ENCODE data around the gene DIPK2A. TPM values are rescaled to one million over a fixed set of nuclear protein-coding genes. Genes with fewer than 3 reads are reported as not detected.

Gene DIPK2A
- polyA plus RNA-seq, result 1 to 10 TPM; 2.2 to 5.3 (median 4.0) TPM

GRCh38 chr3:143971359-143972154 lies at the start of gene DIPK2A:
DIPK2A (plus strand) TSS chr3:143971823; CDS start chr3:143972333, 510 bp downstream.
- H3K27ac ChIP-seq (ENCODE audit: low read depth, low read length), result peak within 1 kb of the TSS; percentile 57
- WGBS, 3 donors, result 0 to 1% (median 0%) methylated on average over 64 to 71 of the region's 71 CpGs

- H3K27ac ChIP-seq (ENCODE audit: low read depth, low read length), result no peak overlapping the region
- WGBS, 3 donors, result 78 to 84% (median 80%) methylated on average over 9 of the region's 9 CpGs
Measured at GRCh38 chr3:143924522-143925285, 46.9 kb upstream of the DIPK2A start.

- WGBS, 3 donors, result 87 to 94% (median 90%) methylated on average over 1 of the region's 1 CpG
- H3K27ac ChIP-seq (ENCODE audit: low read depth, low read length), result no peak overlapping the region
Measured at GRCh38 chr3:143928056-143928455, 43.6 kb upstream of the DIPK2A start.

GRCh38 chr3:143928541-143929255 lies 42.9 kb upstream of the DIPK2A start:
- 71 to 86% (median 78%) methylated on average over 3 of the region's 3 CpGs for WGBS, 3 donors
- no peak overlapping the region for H3K27ac ChIP-seq (ENCODE audit: low read depth, low read length)

GRCh38 chr3:143934791-143935190 lies 36.8 kb upstream of the DIPK2A start:
- H3K27ac ChIP-seq (ENCODE audit: low read depth, low read length), result no peak overlapping the region
- WGBS, 3 donors, result 43 to 82% (median 46%) methylated on average over 3 of the region's 3 CpGs

GRCh38 chr3:143935678-143936077 lies 35.9 kb upstream of the DIPK2A start:
- 61 to 74% (median 67%) methylated on average over 1 of the region's 1 CpG for WGBS, 3 donors
- no peak overlapping the region for H3K27ac ChIP-seq (ENCODE audit: low read depth, low read length)

- 77 to 93% (median 86%) methylated on average over 2 of the region's 2 CpGs for WGBS, 3 donors
- H3K27ac ChIP-seq (ENCODE audit: low read depth, low read length), result no peak overlapping the region
Measured at GRCh38 chr3:143950810-143951209, 20.8 kb upstream of the DIPK2A start.

- 90 to 99% (median 96%) methylated on average over 1 of the region's 1 CpG for WGBS, 3 donors
- H3K27ac ChIP-seq (ENCODE audit: low read depth, low read length), result no peak overlapping the region
Measured at GRCh38 chr3:143951351-143951971, 20.2 kb upstream of the DIPK2A start.

- WGBS, 3 donors, result 64 to 77% (median 74%) methylated on average over 4 of the region's 4 CpGs
- H3K27ac ChIP-seq (ENCODE audit: low read depth, low read length), result no peak overlapping the region
Measured at GRCh38 chr3:143952569-143953072, 19.0 kb upstream of the DIPK2A start.

- H3K27ac ChIP-seq (ENCODE audit: low read depth, low read length), result no peak overlapping the region
Measured at GRCh38 chr3:143955113-143955512, 16.5 kb upstream of the DIPK2A start.

- 53 to 80% (median 58%) methylated on average over 1 of the region's 1 CpG for WGBS, 3 donors
Measured at GRCh38 chr3:143956838-143957237, 14.8 kb upstream of the DIPK2A start.

GRCh38 chr3:143957453-143957852 lies 14.2 kb upstream of the DIPK2A start:
- no peak overlapping the region for H3K27ac ChIP-seq (ENCODE audit: low read depth, low read length)

More at GRCh38 chr3:143956838-143957237, 14.8 kb upstream of the DIPK2A start:
- no peak overlapping the region for H3K27ac ChIP-seq (ENCODE audit: low read depth, low read length)

- H3K27ac ChIP-seq (ENCODE audit: low read depth, low read length), result no peak overlapping the region
Measured at GRCh38 chr3:143958966-143959365, 12.7 kb upstream of the DIPK2A start.

- no peak overlapping the region for H3K27ac ChIP-seq (ENCODE audit: low read depth, low read length)
- 93 to 100% (median 100%) methylated on average over 1 of the region's 1 CpG for WGBS, 3 donors
Measured at GRCh38 chr3:143961342-143961741, 10.3 kb upstream of the DIPK2A start.

GRCh38 chr3:143963946-143964345 lies 7.7 kb upstream of the DIPK2A start:
- WGBS, 3 donors, result 68 to 87% (median 74%) methylated on average over 6 of the region's 6 CpGs
- H3K27ac ChIP-seq (ENCODE audit: low read depth, low read length), result no peak overlapping the region

- peak overlapping the region; percentile 57 for H3K27ac ChIP-seq (ENCODE audit: low read depth, low read length)
- WGBS, 3 donors, result 0 to 1% (median 0%) methylated on average over 37 of the region's 37 CpGs
Measured at GRCh38 chr3:143970773-143971358, 757 bp upstream of the DIPK2A start.

- 1% methylated on average over 38 to 42 of the region's 42 CpGs for whole genome bisulfite sequencing, 3 donors
- H3K27ac ChIP-seq (ENCODE audit: low read depth, low read length), result peak overlapping the region; percentile 24
Measured at GRCh38 chr3:143972155-143972504, 507 bp downstream of the DIPK2A start.

- H3K27ac ChIP-seq (ENCODE audit: low read depth, low read length), result peak overlapping the region; percentile 24
- WGBS, 3 donors, result 0% methylated on average over 76 to 83 of the region's 83 CpGs
Measured at GRCh38 chr3:143972505-143973258, 1.1 kb downstream of the DIPK2A start.

Data from adipose tissue (tissue), 3 donors.